COLO668 (cell line): ENCODE results near the gene B3GNT3.
A peak's percentile ranks its signal among the peaks of the same experiment; 100 is the strongest.
"Not testable (repeated sequence)": the region's sequence is repeated elsewhere in the genome, so short reads cannot be mapped to it uniquely, and the experiment has no call there.

ENCODE experiments used
- DNase-seq: peaks from one replicate; lab custom pipeline; 2025; ENCODE audit not compliant: unreplicated experiment; lab: John Stamatoyannopoulos, UW

The B3GNT3 gene

DNA sequence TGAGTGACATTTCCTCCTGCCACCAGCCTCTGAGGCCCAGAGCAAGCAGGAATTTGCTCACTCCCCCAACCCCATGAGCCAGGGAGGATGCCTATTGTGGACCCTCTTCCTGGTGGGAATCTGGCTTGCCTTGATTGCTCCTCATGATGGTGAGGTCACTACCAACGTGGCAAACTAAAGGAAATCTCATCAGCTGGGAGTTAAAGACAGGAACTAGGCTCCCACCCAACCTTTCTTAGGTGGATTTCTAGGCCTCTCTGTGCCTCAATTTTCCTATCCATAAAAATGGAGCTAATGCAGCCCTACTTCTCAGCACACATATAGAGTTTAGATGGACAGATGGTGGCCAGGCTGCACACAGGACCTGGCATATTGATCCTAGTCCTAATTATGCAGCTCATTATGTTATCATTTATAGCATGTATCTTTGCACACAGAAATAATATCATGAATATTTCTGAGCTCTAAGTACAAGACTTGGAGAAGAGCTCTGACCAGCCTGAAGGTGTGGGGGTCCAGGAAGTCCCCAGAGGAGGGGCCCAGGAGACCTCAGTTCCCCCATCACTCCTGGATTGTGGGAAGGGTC is 2.0 kb downstream of the B3GNT3 start:
- DNase-seq: no peak

DNA sequence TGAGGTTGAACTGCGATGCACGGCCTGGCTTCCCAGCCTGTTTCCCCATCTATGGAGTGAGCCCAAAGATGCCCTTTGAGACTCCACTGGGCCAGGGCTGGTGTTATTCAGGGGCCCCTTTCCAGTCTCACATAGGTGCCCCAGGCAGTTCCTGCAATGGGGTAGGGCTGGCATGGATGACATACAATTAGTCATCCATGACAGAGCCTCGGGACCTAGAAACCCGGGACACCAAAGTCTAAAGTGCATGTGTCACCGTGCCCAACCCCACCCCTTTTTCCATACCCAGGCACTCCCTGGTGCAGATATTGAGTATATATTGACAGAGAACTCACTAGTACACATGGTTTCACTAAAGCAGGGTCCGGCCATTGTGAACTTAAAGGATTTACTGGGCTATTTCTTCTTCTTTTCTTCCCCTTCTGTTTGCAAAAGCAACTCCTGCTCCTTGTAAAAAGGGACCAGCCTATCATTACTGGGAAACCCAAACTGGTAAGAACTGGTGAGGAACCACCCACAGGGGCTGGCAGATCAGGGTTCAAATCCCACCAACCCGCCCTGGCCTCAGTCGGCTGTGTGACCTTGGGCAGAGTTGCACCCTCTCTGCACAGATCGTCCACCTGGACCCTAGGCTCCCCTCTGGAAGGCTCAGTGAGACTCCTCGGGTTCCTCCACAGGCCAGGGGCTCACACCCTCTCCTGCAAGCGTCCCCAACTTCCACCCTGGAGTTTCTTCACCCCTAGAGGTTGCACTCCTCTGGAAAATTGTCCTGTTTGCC is 2.7 kb downstream of the B3GNT3 start:
- DNase-seq: peak; percentile 82

DNA sequence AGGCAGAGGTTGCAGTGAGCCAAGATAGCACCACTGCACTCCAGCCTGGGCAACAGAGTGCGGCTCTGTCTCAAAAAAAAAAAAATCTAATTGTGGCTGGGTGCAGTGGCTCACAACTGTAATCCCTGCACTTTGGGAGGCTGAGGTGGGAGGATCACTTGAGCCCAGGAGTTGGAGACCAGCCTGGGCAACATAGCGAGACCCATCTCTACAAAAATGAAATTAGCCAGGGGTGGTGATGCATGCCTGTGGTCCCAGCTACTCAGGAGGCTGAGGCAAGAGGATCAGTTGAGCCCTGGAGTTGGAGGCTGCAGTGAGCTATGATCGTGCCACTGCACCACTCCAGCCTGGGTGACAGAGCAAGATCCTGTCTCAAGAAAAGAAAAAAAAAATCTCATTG is 3.7 kb downstream of the B3GNT3 start:
- DNase-seq: not testable (repeated sequence)

DNA sequence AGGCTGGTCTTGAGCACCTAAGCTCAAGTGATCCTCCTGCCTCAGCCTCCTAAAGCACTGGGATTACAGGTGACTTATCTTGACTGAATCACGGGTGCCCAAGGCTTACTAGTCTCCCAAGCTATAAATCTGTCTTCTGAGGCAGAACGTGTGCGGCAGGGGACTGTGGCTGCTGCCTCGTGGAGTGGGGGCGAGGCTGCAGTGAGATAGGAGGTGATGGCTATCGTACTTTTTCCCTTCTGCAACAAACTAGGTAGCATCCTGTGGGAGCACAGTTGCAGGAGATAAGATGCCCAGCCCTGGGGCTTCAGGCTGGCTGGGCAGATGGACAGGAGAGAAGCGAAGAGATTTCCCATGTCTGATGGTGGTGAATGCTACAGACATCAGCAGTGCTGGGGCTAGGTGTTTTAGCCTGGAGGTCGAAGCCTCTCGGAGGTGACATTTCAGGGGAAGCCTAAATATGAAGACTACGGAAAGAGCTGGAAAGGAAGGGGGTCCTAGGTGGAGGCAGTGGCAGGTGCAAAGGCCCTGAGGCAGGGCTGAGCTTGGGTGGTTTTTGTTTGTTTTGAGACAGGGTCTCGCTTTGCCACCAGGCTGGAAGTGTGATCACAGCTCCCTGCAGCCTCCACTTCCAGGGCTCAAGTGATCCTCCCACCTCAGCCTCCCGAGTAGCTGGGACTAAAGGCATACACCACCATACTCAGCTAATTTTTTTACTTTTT is 7.4 kb downstream of the B3GNT3 start:
- no peak for DNase-seq

GRCh38 chr19:17803264-17803896 is 8.4 kb downstream of the B3GNT3 start:
- DNase-seq: no peak

DNA sequence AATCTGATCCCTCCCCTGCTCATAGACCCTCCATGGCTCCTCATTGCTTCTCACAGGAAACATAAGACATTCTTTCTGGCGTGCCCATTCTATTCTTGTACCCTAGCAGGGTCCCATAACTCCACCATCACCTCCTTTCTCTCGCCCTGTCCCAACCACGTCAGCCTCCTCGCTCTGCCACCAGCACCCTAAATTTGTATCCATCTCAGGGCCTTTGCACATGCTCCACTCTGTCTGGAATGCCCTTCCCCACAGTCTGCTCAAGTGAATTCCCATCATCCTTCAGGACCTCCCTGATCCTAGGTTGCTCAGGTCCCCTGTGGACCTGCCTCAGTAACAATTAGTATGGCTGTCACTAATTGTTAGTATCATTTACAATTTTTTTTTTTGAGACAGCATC is 10.5 kb downstream of the B3GNT3 start:
- no peak for DNase-seq

DNA sequence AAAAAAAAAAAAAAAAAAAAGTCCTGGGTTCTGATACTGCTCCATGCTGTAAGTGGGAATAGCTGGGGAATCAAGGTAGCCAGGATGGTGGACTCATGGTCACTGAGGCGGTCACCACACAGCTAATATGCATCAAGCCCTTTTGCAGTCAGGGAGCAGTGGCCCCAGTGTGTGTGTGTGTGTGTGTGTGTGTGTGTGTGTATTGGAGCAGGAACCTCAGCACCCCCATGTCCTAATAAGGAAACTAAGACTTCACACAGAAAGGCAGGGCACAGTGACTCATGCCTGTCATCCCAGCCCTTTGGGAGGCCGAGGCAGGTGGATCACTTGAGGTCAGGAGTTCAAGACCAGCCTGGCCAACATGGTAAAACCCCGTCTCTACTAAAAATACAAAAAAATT is 12.0 kb downstream of the B3GNT3 start:
- DNase-seq: no peak

GRCh38 chr19:17807731-17808316 is 12.9 kb downstream of the B3GNT3 start:
- DNase-seq: no peak

DNA sequence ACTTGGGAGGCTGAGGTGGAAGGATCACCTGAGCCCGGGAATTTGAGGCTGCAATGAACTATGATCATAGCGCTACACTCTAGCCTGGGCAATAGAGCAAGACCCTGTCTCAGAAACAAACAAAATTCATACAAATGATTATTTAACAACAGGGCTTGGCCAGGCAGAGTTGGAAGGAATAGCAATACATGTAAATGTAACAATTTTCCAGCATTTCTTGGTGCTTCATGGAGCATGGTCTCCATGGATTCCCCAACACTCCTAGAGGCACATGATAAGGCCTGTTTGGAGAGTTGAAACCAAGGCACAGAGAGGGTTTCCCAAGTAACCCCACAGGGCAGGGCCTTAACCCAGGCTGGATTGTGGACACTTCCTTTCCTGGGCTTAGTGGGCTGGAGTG is 16.2 kb downstream of the B3GNT3 start:
- no peak for DNase-seq

DNA sequence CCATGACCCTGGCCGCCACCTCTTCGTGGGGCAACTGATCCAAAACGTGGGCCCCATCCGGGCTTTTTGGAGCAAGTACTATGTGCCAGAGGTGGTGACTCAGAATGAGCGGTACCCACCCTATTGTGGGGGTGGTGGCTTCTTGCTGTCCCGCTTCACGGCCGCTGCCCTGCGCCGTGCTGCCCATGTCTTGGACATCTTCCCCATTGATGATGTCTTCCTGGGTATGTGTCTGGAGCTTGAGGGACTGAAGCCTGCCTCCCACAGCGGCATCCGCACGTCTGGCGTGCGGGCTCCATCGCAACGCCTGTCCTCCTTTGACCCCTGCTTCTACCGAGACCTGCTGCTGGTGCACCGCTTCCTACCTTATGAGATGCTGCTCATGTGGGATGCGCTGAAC is 16.7 kb downstream of the B3GNT3 start:
- DNase-seq: no peak

- no peak for DNase-seq
Observed at GRCh38 chr19:17812099-17812498, 17.2 kb downstream of the B3GNT3 start.

GRCh38 chr19:17817668-17818363 is 22.9 kb downstream of the B3GNT3 start:
- DNase-seq: no peak

GRCh38 chr19:17821190-17821589 is 26.3 kb downstream of the B3GNT3 start, which contains the start of gene INSL3:
TSS of gene INSL3 (minus strand) at chr19:17821519. CDS start at chr19:17821506, 13 bp downstream.
- peak; percentile 18 for DNase-seq

DNA sequence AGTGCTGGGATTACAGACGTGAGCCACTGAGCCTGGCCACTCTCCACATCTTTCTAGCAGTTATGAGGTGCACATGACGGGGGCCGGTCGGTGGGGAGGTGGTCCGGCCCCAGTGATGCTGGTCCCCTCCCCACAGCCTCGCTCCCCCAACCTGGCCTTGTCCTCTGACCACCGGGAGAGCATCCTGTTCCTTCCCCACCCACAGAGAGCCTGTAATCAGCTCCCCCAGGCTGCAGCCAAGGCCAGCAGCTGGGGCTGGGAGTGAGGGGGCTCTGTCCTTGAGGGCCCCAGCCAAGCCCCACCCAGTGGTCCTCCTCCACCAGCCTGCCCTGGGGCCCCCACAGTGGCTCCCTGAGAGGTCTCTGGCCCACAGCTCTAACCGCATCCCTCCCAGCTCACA is 29.4 kb downstream of the B3GNT3 start:
- no peak for DNase-seq

DNA sequence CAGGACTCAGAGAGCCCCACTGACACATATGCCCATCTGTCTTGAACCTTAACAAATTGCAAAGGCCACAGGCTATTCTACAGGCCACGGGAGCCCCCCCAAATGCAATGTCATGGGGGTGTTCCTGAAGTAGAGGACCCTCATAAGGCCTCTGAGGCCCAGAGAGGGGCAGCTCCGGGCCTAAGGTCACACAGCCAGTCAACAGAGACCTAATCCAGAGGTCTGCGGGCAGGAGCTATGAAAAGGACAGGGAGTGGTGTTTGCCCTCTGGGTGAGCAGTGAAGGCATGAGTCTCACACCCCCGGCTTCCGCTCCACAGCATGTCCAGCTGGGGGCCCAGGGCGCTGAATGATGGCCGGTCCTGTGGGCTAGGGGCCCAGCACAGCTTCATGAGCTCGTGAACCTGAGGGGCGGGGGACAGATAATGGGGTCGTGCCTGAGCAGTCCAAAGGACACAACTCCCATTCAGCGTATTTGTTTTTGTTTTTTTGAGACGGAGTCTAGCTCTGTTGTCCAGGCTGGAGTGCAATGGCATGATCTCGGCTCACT is 31.6 kb downstream of the B3GNT3 start:
- no peak for DNase-seq

- peak; percentile 55 for DNase-seq
Observed at GRCh38 chr19:17829855-17830566, 35.1 kb downstream of the B3GNT3 start.

DNA sequence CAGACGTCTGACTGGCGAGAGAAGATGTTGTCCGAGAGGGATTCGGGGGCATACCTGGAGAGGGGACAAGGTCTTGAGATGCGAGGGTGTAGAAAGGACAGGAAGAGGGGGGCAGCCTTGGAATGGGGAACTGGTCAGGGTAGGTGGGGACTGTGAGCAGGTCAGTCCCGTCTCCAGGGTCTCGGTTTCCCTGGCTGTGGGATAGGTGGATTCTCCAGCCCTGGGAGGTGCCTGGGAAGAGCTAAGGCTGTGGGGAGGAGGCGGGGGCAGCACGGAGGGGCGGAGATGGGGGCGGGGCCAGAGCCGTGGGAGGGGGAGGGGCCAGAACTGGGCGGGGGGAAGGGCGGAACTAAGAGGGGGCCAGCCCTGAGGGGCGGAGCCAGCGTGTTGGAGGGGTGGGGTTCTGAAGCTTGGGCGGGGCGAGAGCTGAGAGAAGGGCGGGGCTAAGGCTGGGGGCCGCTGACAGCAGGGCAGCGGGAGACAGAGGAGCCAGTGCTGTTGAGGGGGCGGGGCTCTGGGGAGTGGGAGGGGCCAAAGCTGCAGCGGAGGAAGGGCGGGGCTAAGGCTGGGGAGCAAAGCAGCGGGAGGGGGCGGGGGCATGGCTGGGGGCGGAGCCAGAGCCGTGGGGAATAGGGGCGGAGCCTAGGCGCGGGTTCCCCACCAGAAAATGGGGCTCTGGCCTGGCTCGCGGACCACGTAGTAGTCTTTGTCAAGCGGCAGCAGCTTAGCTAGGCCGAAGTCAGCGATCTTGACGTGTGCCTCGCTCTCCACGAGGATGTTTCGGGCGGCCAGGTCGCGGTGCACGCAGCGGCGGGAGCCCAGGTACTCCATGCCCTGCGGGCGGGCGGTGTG is 35.9 kb downstream of the B3GNT3 start:
- DNase-seq: peak; percentile 84

GRCh38 chr19:17831419-17831888 is 36.5 kb downstream of the B3GNT3 start:
- DNase-seq: peak; percentile 50
